ENCODE measurements around the gene GFOD2.

Gene GFOD2

GRCh38 chr16:67733734-67734470 lies 14.8 kb upstream of the GFOD2 start:
- no peak for DNase-seq (ENCODE audit: low spot score)

DNA sequence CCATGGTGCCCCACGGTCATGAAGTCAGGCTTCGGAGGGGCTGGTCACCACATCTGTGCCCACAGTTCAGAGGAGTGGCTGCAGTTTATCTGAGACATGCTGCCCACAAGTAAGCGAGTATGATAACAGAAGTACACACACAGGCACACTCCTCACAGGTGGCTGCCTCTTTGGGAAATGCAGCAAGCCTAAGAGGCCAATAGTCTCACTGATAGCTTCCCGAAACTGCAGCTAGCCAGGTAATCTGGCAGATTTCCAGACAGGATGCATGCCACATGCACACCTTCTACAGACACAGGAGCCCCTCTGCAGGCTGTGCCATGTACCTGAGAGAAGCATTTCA lies 12.6 kb upstream of the GFOD2 start:
- DNase-seq (ENCODE audit: low spot score) = peak; percentile 14

- DNase-seq (ENCODE audit: low spot score) = no peak
These were observed 12.1 kb upstream of the GFOD2 start for GRCh38 chr16:67731071-67731752.

GRCh38 chr16:67730326-67730725 lies 11.2 kb upstream of the GFOD2 start:
- no peak for DNase-seq (ENCODE audit: low spot score)

DNA sequence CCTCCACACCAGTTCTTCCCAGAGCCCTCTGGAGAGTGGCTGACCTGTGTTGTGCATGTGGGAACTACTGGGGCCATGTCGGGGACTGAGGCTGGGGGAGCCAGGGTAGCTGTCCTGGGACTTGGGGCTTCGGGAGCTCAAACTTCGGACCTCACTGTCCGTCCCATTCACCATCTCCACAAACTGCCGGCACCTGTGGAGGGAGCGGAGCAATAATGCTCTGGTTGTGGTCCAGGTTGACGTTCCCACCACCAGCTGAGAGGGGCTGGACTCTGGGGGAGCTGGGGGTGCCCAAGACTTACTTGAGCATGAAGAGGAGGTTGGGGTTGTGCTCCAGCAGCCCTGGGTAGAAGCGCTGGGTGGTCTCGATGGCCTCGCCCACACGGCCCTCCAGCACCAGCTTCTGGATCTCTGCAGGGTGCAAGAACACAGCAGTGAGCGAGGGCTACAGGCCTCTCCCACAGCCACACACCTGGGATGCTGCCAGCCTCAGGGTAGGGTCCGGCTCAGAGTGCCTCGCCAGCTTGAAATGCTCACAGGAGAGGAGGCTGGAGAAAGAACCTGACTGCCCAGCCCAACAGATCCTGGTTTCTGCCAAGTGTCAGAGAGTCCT lies 10.6 kb upstream of the GFOD2 start:
- DNase-seq (ENCODE audit: low spot score) = no peak

DNA sequence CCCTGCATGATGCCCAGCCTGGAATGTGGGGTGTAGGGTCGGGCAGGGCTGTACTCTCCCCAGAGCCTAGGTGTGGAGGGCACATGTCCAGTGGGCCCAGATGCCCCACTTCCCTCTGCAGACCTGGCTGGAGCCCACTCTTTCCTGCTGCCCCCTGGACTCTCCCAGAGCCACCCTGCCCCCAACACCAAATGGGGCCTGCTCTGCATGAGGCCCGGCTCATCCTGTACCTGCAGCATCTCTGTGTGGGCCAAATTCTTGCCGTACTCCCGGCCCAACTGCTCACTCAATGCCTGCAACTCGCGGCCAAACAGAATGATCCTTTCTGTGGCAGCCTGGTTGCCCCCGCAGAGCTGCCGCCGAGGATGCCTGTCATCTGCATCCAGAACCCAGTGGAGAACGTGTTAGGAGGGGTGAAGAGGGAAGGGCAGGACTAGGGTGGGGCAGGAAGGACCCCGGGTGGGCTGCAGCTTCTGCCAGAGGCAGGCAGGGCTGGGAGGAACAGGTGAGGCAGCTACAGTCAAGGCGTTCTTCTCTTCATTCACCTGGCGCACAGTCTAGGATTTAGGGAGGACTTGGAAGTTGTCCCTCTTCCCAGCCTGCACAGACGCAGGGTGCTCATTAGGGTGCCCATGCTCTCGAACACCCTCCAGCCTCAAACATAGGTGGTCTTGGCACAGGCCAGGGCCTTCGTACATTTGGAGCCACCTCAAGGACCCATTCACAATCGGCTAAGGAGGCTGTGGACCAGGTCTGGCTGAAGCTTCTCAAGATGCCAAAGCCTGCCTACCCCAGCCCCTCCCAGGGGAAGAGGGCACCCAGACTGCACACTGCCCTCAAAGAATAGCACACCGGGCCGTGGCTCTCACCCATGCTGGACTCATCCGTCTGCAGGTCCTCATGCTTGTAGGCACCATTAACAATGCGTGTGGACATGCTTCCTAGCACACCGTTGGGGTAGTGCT lies 8.7 kb upstream of the GFOD2 start:
- no peak for DNase-seq (ENCODE audit: low spot score)

DNA sequence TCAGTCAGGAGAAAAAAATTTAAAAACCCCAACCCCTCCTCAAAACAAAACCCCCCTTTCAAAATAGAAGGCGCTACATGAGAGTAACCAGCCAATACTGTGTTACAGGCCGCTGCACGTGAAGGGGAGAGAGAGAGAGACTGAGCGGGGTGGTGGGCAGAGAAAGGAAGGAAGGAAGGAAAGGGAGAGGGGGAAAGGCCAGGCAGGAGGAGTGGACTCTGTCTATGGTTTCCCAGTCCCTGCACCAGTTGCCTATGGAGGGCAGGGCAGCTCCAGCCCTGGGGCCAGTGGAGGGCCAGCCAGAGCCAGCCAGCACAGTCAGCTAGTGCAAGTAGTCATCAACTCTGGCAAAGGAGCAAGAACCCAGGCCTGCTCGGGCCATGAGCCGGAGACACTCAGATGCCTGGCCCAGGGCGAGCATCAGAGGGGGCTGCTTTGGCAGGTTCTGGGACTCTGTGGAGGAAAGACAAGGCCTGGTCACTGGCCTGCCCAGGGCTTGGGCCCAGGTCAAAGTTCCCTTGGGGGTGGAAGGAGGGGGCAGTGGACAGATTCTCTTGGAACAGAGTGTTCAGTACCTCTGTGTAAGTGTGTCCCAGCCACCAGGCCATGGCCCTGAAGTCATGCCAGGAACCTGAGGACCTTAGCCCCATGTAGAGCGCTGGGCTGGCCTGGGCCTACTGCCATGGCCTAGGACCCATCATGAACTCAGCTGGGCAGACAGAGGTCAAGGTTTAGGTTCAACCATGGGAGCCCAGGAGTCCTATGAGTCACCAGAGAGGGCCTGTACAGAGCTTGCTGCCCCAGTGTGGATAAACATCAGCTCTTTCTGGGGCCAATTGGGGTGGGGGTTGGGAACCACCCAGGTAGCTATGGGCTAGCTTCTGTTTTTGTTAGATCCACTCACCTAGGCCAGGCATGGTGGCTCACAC lies 7.3 kb upstream of the GFOD2 start:
- no peak for DNase-seq (ENCODE audit: low spot score)

- no peak for DNase-seq (ENCODE audit: low spot score)
These were observed 4.8 kb upstream of the GFOD2 start for GRCh38 chr16:67723911-67724305.

DNA sequence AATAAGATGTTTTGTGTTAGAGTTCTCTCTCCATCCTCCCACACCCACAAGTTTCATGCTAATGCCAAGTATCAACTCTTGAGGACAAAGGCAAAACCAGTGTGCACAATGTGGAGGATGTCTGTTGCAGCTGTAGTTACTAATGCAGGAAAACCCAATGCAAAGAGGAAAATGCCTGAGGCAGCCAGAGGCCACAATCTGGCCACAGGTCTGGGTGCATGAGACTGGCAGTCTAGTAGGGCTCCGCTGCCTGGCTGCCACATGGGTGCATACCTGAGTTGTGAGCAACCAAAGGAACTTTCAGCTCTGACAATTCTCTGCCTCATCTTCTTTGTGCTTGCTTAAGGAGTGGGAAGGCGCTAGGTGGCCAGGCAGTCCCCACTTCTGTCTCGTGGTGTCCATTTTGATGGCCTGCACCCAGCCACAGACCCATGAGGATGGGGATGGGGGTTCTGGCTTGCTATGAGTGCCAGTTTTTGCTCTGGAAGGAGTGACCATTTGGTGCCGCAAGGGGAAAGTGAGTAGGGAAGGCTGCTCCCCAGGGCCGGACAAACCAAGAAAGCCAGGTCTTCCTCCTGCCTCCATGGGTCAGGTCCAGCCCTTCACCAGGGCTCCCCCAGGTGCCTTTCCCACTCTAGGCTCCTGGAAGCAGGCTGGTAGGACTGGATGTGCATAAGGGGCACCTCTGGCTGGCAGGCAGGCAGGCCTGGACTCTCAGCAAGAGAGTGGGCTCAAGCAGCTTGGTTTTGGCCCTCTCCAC lies 4.2 kb upstream of the GFOD2 start:
- peak; percentile 91 for DNase-seq (ENCODE audit: low spot score)

DNA sequence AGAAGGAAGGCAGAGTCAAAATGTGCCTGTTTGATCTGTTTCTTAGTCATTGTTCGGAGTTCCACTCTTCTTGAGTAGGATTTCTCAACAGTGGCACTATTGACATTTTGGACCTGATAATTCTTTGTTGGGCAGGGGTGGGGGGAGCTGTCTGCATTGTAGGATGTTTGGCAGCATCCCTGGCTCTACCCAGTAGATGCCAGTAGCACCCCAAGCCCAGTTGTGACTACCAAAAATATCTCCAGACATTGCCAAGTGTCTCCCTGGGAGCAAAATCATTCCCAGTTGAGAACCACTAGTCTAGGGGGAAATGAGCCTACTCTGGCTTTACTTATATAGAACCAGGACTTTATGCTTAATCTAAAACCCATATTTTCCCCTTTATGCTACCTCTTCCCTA lies 1.1 kb upstream of the GFOD2 start:
- no peak for DNase-seq (ENCODE audit: low spot score)

DNA sequence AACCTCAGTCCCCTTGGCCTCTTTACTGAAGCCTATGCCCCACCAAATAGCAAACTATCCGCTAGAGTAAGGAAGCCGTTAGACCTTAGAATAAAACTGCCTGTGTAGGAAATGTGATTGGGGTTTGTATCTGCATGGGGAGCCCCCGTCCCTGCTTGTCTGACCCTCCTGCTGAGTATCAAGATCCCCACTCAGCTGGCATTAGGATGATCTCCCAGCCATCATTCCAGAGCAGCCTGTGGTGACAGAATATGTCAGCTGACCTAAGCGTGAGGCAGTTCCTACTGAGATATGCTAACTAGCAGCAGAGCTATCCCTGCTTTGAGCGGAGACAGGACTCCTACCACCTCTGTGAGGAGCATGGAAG lies 645 bp upstream of the GFOD2 start:
- DNase-seq (ENCODE audit: low spot score) = peak; percentile 54

- peak; percentile 15 for DNase-seq (ENCODE audit: low spot score)
These were observed 458 bp downstream of the GFOD2 start for GRCh38 chr16:67718668-67719047.

DNA sequence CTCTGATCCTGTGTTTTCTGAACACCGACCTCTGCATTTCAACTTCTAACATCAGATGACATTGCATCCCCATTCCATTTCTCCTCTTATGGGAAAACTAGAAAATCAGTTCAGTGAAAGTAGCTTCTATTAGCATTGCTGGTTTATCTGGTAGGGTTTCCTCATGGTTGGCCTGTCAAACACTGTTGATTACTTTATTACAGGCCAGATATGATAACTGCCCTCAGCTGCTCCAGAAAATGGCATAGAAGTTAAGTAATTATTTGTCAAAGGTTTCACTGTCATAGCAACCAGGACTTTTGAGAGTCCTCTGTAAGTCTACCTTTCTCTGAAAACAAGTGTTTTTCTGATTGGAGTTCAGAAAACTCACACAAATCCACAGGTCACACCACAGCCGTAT lies 3.0 kb downstream of the GFOD2 start:
- no peak for DNase-seq (ENCODE audit: low spot score)

DNA sequence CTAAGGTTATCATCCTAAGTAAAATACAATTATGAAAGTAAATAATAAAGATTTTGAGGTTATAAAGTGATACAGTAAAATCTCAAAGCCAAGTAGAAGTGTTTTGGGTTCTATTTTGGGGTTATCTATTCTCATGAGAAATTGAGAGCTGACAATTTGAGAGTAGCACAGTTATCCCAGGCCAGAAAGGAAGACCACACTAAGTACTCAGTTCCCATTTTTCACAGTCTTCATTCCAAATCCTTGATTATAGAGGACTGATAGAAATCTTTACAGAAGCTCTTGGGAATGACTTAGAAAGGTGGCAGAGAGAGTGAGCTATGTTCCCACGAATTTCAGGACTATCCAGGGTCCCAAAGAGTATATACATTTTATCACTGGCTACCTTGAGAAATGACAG lies 4.6 kb downstream of the GFOD2 start:
- DNase-seq (ENCODE audit: low spot score) = no peak

- DNase-seq (ENCODE audit: low spot score) = no peak
These were observed 5.4 kb downstream of the GFOD2 start for GRCh38 chr16:67713647-67714273.

DNA sequence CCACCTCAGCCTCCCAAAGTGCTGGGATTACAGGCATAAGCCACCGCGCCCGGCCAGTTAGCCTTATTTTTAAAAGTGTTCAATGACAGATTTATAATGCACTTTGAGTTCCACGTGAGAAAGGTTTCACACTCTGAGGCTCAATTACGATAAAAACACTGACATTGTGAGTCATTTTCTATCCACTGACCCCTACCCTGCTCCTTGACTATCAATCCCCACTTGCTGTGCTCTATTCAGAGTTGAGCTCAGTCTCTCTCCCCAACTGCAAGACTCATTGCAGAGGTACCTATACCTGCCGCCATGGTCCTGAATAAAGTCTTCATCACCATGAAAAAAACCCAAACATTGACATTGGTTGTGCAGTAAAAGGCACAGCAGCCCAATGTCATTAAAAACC lies 8.5 kb downstream of the GFOD2 start:
- no peak for DNase-seq (ENCODE audit: low spot score)

GRCh38 chr16:67709050-67709449 lies 10.1 kb downstream of the GFOD2 start:
- no peak for DNase-seq (ENCODE audit: low spot score)

GRCh38 chr16:67708368-67708771 lies 10.7 kb downstream of the GFOD2 start:
- DNase-seq (ENCODE audit: low spot score) = no peak

DNA sequence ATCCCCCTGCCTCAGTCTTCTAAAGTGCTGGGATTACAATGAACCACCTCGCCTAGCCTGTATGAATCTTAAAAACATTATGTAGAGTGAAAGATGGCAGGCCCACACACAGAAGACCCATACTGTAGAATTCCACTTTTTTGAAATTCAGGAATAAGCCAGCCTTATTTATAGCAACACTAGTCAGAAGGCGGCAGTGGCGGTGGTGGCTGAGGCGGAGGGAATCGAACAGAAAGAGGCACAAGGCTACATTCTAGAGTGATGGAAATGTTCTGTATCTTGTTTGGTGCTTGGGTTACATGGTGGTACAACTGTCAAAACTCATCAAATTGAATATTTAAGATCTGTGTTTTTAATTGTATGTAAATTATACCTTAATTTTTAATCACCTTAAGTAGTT lies 11.3 kb downstream of the GFOD2 start:
- no peak for DNase-seq (ENCODE audit: low spot score)

DNA sequence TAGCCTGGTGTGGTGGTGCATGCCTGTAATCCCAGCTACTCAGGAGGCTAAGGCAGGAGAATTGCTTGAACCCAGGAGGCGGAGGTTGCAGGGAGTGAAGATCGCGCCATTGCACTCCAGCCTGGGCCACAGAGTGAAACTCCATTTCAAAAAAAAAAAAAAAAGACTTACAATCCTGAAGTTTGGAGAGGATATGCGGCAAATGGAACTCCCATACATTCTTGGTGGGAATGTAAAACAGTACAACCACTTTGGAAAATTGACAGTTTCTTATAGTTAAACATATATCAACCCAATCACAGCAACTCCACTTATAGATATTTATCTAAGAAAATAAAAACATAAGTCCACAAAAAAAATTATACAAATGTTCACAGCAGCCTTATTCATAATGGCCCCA lies 11.9 kb downstream of the GFOD2 start:
- no peak for DNase-seq (ENCODE audit: low spot score)

Data from kidney tubule cell (primary cell).